Panc1 (cell line): Measurements from ENCODE around the gene L3MBTL3.

Experiments
- CTCF ChIP-seq: fragments of 450-650 bp; IDR thresholded peaks from 2 replicates; pipeline ENCODE4 v1.5.1; 2017; ENCODE audit warnings: mild to moderate bottlenecking
- POLR2AphosphoS5 ChIP-seq: IDR thresholded peaks from 2 replicates; pipeline ENCODE4 v1.6.1; 2012; ENCODE audit warnings: mild to moderate bottlenecking, low read depth, low read length, moderate library complexity
- SIN3A ChIP-seq: IDR thresholded peaks from 2 replicates; pipeline ENCODE4 v1.6.1; 2012; ENCODE audit warnings: low read depth, mild to moderate bottlenecking, low read length, moderate library complexity, borderline replicate concordance; ENCODE audit not compliant: insufficient read depth

GRCh38 chr6:130113201-130113710 is 94.9 kb downstream of the L3MBTL3 start:
- TF ChIP-seq CTCF: no peak
- no peak for TF ChIP-seq POLR2AphosphoS5
- TF ChIP-seq SIN3A: no peak
